ENCODE measurements around the gene TMEM253. TPM values are rescaled to one million over a fixed set of nuclear protein-coding genes. Genes with fewer than 3 reads are reported as not detected.

The TMEM253 gene
- total RNA-seq, result not detected

GRCh38 chr14:21100931-21101330 lies at the start of gene TMEM253:
TMEM253 (plus strand) TSS chr14:21101066; CDS start chr14:21101344, 278 bp downstream.

GRCh38 chr14:21057803-21058675 lies 42.8 kb upstream of the TMEM253 start, which contains the start of gene RNASE8:
RNASE8 (plus strand) TSS chr14:21057822; CDS start chr14:21057893, 71 bp downstream.

GRCh38 chr14:21070083-21070609 lies 30.7 kb upstream of the TMEM253 start, which contains the start of gene ARHGEF40:
ARHGEF40 (plus strand) TSS chr14:21070304; CDS start chr14:21070397, 93 bp downstream.

DNA sequence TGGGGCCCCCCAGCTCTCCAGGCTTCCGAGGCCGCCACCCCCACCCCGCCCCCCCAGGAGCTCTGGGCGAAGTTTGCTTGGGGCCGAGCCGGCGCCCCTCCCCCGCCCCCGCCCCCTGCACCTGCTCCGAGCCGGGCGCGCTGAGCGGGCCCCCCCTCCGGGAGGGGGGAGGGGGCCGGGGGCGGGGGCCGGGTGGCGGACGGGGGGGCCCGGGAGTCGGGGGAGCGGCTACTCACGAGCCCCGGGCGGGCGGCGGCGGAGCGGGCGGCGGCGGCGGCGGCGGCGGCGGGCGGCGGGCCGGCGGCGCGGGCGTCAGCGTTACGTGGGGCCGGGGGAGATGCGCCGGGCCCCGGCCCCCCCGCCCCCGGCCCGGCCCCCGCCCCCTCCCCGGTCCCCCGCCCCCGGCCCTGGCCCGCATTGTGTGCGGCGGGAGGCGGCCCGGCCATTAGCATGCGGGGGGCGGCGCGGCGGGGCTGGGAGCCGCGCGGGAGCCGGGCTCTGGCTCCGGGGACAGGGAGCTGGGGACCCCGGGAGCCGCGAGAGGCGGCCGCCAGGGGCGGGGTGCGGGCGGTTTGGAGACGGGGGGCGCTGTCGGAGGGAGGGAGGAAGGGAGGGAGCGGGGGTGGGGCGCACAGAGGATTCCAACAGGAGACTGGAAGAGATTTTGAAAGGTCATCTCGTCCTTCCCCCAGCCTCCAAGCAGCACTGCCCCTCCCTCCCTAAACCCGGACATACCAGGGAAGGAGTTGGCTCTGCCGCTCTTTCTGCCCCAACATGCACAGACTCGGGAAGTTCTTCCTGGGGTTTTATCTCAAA lies 2.6 kb upstream of the TMEM253 start, which contains the start of gene ZNF219:
TSS of gene ZNF219 (minus strand) at position 580 of the 816 bp plus-strand sequence. CDS start 5,064 bp downstream, outside the sequence.

Other genes starting within 250 kb of the TMEM253 start
- gene RNASE3, start 209.7 kb upstream of the TMEM253 start, total RNA-seq, result not detected
- not detected for gene RNASE2, start 145.6 kb upstream of the TMEM253 start, total RNA-seq
- 78.3 TPM for gene METTL17, start 111.1 kb upstream of the TMEM253 start, total RNA-seq
- gene SLC39A2, start 101.8 kb upstream of the TMEM253 start, total RNA-seq, result 0.49 TPM
- 113 TPM for gene NDRG2, start 76.0 kb upstream of the TMEM253 start, total RNA-seq
- gene TPPP2, start 70.8 kb upstream of the TMEM253 start, total RNA-seq, result not detected
- not detected for gene RNASE13, start 66.3 kb upstream of the TMEM253 start, total RNA-seq
- gene RNASE7, start 58.7 kb upstream of the TMEM253 start, total RNA-seq, result 0.55 TPM
- gene RNASE8, start 43.2 kb upstream of the TMEM253 start, total RNA-seq, result not detected
- 80.2 TPM for gene ARHGEF40, start 30.8 kb upstream of the TMEM253 start, total RNA-seq
- 32.1 TPM for gene ZNF219, start 2.4 kb upstream of the TMEM253 start, total RNA-seq
- gene OR5AU1, start 55.0 kb downstream of the TMEM253 start, total RNA-seq, result not detected
- gene HNRNPC, start 168.4 kb downstream of the TMEM253 start, total RNA-seq, result 598 TPM
- 32.9 TPM for gene RPGRIP1, start 179.0 kb downstream of the TMEM253 start, total RNA-seq

All from camera-type eye (tissue), 1 donor.